GM18508 (cell line): ENCODE data around the gene MGME1.

ENCODE experiments used
- ATAC-seq: cut with Tn5 transposase; IDR thresholded peaks from one replicate; pipeline ENCODE4 v1.9.1; 2021; ENCODE audit warnings: moderate number of reproducible peaks; ENCODE audit not compliant: insufficient read depth, unreplicated experiment

Gene MGME1

GRCh38 chr20:17940224-17940971 is 28.4 kb upstream of the MGME1 start:
- ATAC-seq = no peak

DNA sequence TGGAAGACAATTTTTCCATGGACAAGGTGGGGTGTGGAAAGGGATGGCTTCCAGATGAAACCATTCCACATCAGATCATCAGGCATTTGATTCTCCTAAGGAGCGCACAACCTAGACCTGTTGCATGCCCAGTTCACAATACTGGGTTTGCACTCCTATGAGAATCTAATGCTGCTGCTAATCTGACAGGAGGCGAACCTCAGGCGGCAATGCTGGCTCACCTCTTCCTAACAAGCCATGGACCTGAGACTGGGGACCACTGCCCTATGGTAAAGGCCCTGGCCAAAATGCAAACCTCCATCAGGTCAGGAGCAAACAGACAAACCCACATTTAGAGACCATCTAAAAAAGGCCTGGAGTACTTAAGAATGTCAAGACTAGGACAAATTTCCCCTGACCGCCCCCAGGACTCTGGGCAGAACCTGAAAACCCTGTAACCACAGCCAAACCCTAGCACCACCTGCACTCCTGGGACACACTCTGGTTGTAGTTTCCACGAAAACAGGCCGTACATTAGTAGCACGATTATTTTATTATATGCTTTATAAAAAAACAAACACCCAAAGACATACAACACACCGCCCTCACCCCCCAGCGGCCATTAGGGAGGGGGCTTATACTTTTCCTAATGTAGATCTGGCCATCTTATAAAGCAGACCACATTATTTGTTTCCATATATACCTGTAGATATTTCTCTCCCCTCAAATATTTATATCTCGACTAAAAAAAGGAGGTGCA is 27.6 kb upstream of the MGME1 start:
- ATAC-seq = no peak

DNA sequence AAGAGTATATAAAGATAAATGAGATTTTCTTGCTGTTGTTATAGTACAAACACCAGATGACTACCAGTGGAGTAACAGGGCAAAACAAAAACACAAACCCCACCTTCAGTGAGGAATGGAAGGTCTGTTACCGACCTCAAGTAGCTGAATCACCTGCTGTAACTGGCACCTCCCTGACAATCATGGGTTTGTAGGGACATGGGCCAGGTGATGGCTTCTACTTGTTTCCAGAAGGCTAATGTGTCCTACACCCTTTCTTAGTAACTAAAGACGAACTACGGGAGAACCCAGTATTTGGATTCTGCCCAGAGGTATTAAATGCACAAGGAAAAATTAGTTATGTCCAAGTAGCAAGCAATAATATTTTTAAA is 27.0 kb upstream of the MGME1 start:
- no peak for ATAC-seq

GRCh38 chr20:17943343-17943742 is 25.5 kb upstream of the MGME1 start:
- no peak for ATAC-seq

DNA sequence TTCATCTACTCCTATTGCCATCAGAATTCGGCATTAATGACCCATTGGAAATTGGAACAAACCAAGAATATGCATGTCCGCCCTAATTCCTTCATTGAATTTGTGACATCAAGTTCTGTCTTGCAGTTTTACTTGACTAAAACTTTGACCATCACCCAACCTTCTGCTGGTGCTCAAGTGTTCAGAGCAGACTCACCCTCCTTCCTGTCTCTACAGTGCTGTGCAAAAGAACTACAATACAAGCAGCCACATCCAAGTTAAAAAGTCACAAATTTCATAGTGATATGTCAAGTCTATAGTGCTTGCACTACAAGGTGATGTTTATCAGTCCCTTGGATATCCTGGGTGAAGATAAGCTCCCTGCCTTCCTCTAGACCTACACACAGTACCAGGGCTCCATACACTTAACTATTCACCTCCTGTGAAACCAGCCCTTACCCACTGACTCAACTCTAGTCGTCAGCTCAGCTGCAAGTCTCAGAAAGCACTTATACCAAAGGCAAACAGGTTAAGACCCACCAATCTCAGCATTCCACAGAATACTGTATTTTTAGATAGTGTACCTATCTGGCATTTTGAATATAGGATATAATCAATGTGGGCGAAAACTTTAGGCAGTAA is 23.9 kb upstream of the MGME1 start:
- ATAC-seq = no peak

- ATAC-seq = no peak
Measured at GRCh38 chr20:17946040-17946439, 22.8 kb upstream of the MGME1 start.

DNA sequence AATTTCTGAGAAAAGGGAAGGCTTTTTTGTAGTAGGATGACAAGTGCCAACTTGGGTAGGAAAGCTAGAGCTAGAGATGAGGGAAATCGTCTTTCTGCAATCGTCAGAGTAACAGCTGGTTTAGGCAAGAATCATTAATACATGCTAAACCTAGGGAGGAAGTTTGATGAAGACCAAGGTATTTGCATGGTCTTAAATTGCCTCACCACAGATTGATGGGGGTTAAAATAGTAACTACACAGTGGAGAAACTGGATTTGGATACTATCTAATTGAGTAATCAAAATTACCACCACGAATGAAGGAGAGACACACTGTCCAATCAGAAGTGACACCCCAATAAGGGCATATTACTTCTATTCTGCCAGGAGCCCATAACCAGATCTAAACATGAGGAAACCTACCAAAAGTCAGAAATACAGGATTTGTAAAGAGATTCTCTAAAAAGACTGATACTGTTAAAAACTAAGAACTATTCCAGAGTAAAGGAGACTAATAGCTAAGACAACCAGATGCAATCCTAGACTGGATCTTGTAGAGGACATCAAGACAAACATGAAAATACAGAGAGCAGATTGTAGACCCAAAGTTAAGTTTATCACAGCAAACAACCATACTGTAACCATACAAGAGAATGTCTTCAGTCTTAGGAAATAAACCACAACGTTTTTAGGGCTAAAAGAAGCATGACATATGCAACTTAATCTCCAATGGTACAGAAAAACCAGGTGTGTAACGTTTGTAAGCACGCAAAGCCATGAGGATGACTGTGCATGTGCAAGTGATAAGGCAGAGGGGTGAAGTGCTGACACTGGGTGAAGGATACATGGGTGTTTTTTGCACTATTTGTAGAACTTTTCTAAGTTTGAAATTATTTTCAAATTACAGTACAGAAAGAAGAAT is 22.0 kb upstream of the MGME1 start:
- no peak for ATAC-seq

GRCh38 chr20:17947474-17947815 is 21.4 kb upstream of the MGME1 start:
- no peak for ATAC-seq

DNA sequence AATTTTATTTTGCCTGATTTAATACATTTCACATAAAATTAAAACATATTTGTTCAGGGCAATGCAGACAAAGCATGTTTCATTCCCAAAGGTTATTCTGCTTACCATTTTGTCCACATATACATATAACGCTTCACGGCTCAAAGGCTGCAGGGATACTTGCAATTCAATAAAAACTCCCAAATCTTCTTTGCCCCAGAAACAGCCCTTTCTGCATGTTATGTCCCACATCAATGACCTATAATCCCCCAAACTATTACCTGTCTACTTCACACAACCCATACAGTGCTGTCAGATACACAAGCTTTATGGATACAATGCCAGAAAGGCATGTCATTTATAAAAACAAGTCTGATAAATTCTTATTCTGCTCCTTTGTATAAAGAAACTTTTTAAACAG is 20.4 kb upstream of the MGME1 start:
- no peak for ATAC-seq

GRCh38 chr20:17949899-17950298 is 18.9 kb upstream of the MGME1 start:
- ATAC-seq = no peak

DNA sequence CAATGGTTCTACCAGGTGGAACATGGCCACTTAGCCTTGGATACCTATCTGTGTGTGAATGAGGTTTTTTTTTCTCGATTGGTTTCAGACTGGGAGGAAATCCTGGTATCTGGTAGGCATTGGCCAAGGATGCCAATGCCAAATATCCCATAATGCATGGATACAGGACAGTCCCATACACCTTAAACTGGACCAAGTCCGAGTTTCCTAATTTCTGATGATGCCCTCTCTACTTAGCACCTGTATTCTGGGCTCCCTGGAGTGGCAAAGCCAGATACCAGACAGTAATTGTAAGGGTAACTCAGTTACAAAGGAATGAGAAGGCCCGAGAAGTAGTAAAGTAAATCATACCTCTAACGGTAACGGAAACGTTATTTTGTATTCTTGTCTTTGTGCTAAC is 18.1 kb upstream of the MGME1 start:
- ATAC-seq = no peak

- ATAC-seq = no peak
Measured at GRCh38 chr20:17951323-17951722, 17.5 kb upstream of the MGME1 start.

- no peak for ATAC-seq
Measured at GRCh38 chr20:17952692-17953684, 15.8 kb upstream of the MGME1 start.

- no peak for ATAC-seq
Measured at GRCh38 chr20:17953935-17954334, 14.9 kb upstream of the MGME1 start.

GRCh38 chr20:17955302-17955701 is 13.5 kb upstream of the MGME1 start:
- ATAC-seq = no peak

DNA sequence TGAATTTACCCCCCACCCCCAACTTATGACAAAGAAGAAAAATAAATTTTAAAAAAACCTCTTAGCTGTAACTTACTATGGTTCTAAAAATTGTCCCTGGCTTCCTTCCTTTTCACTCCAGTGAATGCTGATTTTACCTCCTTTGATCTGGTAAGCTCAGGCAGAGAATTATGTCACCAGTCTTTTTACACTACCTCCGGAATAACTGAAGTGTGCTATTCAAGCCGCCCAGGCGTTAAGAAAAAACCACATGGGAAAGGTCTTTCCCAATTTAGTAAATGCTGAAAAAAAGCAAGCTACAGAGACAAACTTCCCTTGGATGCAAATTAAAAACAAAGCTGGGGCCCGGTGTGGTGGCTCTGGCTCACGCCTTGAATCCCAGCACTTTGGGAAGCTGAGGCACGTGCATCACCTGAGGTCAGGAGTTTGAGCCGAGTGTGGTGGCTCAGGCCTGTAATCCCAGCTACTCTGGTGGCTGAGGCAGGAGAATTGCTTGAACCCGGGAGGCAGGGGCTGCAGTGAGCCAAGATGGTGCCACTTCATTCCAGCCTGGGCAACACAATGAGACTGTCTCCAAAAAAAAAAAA is 12.6 kb upstream of the MGME1 start:
- ATAC-seq = no peak

GRCh38 chr20:17957505-17958363 is 11.1 kb upstream of the MGME1 start:
- ATAC-seq = no peak
